ENCODE measurements around the gene TIAL1.

Gene TIAL1

GRCh38 chr10:119526621-119527592 lies 69.9 kb downstream of the TIAL1 start:
- DNase-seq, result no peak

GRCh38 chr10:119526149-119526548 lies 70.6 kb downstream of the TIAL1 start:
- no peak for DNase-seq

DNA sequence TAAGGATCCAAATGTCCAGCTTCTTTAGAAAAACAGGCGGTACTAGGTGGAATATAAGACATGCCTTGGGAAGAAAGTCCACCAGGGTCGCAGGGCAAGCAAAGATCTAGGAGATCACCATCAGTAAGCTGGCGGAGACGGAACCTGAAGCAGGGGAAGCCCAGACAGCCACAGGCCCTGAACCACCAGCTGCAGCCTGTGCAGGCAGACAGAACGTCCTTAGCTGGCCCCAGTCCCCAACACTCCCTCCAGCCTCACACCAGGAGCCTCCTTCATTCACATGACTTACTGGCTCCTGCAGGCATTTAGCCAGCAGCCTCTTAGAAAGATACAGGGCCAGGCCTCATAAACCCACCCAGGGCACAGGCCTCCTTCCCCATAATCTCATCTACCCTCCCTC lies 71.6 kb downstream of the TIAL1 start:
- no peak for DNase-seq

DNA sequence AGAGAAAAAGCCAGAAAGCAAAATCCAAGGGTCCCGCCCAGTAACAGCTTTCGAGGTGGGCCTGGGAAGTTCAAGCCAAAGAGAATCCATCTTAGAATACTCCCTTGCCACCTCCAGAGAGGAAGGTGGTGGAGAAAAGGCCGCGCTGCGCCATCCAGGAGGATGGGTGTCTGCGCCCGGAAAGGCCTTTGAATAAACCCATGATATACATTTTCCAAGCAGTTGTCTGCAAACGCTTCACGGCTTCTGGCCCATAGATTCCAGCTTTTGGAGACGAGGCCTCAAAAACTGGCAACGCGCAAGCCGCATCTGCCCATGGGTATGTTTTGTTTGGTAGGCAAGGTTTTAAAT lies 72.1 kb downstream of the TIAL1 start:
- no peak for DNase-seq

GRCh38 chr10:119523895-119524719 lies 72.7 kb downstream of the TIAL1 start:
- no peak for DNase-seq
